NCI-H187 treated with DMSO at 0.1 percent for 48 hours (cell line): Measurements from ENCODE around the gene FOXP1.

ENCODE experiments used
- DNase-seq: peaks from one replicate; lab custom pipeline; 2025; lab: John Stamatoyannopoulos, UW

Gene FOXP1

GRCh38 chr3:71586810-71587242 lies 3.3 kb upstream of the FOXP1 start:
- DNase-seq: no peak

GRCh38 chr3:71585887-71586809 lies 2.6 kb upstream of the FOXP1 start:
- no peak for DNase-seq

GRCh38 chr3:71585131-71585530 lies 1.6 kb upstream of the FOXP1 start:
- no peak for DNase-seq

- no peak for DNase-seq
Observed at GRCh38 chr3:71584394-71585011, 975 bp upstream of the FOXP1 start.

- DNase-seq: no peak
Observed at GRCh38 chr3:71582612-71583565, 639 bp downstream of the FOXP1 start.

- DNase-seq: no peak
Observed at GRCh38 chr3:71582036-71582611, 1.4 kb downstream of the FOXP1 start.

- DNase-seq: no peak
Observed at GRCh38 chr3:71581457-71582035, 2.0 kb downstream of the FOXP1 start.

GRCh38 chr3:71580636-71581456 lies 2.7 kb downstream of the FOXP1 start:
- no peak for DNase-seq

- DNase-seq: no peak
Observed at GRCh38 chr3:71579935-71580406, 3.6 kb downstream of the FOXP1 start.

- no peak for DNase-seq
Observed at GRCh38 chr3:71579326-71579934, 4.1 kb downstream of the FOXP1 start.

GRCh38 chr3:71578054-71578751 lies 5.3 kb downstream of the FOXP1 start:
- DNase-seq: no peak

- no peak for DNase-seq
Observed at GRCh38 chr3:71577011-71577410, 6.5 kb downstream of the FOXP1 start.

- DNase-seq: no peak
Observed at GRCh38 chr3:71575433-71575832, 8.1 kb downstream of the FOXP1 start.

- no peak for DNase-seq
Observed at GRCh38 chr3:71573181-71573580, 10.3 kb downstream of the FOXP1 start.

- no peak for DNase-seq
Observed at GRCh38 chr3:71570546-71570945, 13.0 kb downstream of the FOXP1 start.

GRCh38 chr3:71568207-71568606 lies 15.3 kb downstream of the FOXP1 start:
- DNase-seq: no peak

- no peak for DNase-seq
Observed at GRCh38 chr3:71566776-71567175, 16.8 kb downstream of the FOXP1 start.

GRCh38 chr3:71565976-71566375 lies 17.6 kb downstream of the FOXP1 start:
- DNase-seq: no peak

- DNase-seq: no peak
Observed at GRCh38 chr3:71565316-71565715, 18.2 kb downstream of the FOXP1 start.
